AML-193 (cell line): Measurements from ENCODE around the gene ANKMY2.
"Not testable (repeated sequence)": the region's sequence is repeated elsewhere in the genome, so short reads cannot be mapped to it uniquely, and the experiment has no call there.

ENCODE experiments used
- DNase-seq, 2 experiments: peaks; one replicate each; lab custom pipeline; 2025; lab: John Stamatoyannopoulos, UW

ANKMY2 gene

DNA sequence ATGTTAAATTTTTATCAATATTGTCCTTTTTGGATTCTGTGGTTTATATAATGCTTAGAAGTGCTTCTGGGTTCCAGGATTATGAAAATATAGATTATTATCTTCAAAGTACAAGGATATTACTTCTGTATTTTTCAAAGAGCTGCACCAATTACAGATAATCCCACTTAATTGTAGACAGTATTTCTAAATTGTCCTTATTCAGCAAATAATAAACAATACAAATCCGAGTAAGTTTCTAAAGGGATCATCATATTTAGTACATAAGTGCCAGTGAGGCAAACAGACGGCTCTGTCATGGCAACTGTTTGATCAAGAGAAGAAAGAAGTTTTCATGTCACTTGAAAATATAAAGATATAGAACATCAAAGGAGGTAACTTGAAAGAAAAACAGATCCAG lies 19.2 kb downstream of the ANKMY2 start:
- no peak for DNase-seq

DNA sequence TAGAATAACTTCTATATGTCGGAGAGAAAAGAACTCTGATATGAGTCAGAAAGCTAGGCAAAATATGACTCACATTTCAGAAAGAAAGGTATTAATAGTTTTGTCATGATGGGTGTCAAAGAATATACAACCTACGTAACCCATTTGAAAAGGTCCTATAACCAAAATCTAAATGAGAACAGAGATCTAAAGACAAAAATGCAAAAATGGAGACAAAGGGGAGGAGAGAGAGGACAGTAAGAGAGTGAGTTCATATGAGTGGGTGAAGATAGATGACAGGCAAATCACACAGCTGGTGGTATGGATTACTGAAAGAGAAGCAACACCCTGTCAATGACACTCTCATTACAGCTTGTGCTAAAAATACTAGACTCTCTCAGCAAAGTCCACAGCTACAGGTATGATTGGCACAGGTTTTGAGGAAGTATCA lies 25.6 kb downstream of the ANKMY2 start:
- DNase-seq, result no peak

DNA sequence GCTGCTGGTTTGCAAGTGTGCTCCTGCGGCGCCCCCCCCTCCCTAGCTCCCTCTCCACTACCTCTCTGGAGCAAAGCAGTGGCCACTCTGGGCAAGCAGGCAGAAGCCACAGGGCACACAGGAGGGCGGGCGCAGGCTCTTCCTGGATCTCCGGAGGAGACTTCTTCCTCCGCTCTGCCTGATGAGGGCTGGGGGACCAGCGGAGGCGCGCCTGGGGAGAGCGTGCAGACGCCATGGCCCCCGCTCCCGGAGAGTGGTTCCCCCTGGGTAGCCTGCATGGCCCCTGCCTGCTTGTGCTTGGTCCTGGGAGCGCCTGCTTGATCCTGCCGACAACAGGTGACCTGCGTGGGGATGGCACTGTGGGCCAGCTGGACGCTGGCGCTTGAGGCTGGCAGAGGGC lies 29.0 kb downstream of the ANKMY2 start:
- DNase-seq, result no peak

DNA sequence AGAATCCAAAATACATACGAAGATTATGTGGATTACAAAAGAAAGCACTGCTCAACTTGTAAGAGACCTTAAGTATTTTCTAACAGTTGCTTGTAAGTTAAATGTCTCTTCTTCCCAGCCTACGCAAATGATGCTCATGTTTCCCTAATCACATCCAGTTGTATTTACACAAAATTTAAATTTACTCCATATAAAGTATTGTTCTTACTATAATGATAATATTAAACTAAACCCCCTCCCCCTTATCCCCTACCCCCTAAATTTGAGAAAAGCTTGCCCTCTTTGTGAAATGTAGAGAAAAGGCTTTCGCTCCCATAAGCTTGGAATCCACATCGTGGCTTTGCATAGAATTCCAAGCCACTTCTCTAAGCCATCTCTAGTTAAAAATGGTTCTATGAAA lies 29.4 kb downstream of the ANKMY2 start:
- DNase-seq, result no peak

DNA sequence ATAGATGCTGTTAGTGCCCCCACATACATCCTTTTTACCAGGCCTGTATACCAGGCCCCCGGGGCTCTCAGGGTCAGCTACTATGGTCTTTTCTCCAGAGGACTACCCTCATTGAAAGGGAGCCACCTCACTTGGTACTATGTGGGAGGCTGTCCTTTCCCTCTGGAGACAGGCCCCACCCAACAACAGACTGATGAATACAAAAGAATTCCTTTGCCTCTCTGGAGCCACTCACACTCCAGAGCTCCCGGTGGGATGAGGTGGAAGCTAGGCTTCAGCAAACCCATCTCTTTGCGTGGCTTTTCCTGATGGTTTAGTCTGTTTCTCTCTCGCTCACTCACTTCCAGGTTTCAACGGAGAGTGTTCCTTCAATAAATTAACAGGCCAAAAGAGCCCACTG lies 30.3 kb downstream of the ANKMY2 start:
- DNase-seq, result no peak

DNA sequence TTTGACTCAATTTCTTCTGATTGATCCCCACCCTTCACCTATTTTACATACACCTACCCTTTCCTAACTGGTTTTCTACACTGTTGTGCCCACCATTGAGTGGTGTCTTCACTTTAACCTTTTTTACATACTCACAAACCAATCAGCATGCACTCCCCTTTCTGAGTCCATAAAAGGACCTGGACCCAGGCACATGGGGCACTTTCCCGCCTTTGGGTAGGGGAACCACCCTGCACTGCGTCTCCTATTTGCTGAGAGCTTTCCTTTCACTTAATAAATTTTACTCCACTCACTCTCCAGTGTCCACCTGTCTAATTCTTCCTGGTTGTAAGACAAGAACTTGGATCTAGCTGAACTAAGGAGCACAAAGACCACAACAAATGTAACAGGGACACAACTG lies 33.8 kb downstream of the ANKMY2 start:
- DNase-seq, result no peak

DNA sequence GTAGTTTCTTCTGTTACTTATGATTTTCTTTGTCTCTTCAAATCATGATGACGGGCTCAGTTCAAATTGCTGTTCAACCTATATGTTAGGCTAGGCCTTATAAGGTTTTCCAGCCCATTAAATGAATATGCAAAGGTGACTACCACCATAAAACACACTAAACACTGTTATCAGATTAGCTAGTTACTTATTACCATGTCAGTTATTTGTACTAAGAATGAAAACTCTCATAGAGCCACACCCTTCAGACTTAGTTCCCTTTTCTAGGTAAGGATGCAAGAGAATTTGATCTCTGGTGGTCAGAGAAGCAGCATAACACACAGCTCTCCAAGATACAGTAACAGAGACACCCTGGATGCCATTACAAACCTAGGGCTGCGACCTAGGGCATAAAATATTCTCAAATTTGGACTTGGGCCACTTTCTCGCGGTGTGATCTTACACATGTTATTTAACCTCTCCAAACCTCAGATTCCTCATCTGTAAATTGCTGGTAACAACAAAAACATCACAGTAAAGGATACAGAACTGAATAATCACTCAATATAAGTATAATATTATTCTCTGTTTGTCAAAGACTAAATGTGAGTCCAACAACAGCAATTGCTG lies 35.6 kb downstream of the ANKMY2 start:
- no peak for DNase-seq

DNA sequence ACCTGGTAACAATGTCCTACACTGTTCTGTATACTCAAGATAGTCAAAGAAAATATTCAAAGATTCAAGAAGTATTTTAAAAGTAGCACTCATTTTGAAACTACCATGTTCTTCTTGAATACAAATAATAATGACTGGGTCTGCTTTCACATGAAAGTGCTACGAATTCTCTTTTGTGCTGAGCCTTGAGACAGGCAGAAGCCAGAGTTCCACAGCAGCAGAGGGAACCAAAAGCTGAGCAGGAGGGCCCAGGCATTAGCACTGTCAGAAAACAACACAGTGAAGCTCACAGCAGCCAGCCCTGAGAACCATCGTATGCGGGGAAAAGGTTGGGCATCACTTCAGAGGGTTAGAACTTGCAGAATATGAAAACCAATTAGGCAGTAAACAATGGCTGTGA lies 38.9 kb downstream of the ANKMY2 start:
- DNase-seq, result no peak

DNA sequence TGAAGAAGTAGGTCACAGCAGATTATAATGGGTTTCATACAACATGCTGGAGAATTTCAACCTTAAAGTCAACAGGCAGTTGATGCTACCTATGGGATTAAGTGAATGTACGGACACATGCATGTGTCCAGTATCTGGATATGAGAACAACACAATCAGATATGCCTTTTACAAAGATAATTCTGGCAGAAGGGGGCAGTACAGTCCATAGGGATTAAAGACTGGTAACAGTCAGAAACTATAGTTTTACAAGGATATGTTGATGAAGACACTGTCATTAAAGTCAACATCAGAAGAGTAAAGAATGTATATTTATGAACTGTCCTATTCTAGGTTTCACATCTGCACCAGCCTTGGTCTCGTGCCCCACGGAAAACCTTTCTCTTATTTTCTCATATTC lies 41.5 kb downstream of the ANKMY2 start:
- DNase-seq, result peak in 1 of 2 experiments; percentile 16

DNA sequence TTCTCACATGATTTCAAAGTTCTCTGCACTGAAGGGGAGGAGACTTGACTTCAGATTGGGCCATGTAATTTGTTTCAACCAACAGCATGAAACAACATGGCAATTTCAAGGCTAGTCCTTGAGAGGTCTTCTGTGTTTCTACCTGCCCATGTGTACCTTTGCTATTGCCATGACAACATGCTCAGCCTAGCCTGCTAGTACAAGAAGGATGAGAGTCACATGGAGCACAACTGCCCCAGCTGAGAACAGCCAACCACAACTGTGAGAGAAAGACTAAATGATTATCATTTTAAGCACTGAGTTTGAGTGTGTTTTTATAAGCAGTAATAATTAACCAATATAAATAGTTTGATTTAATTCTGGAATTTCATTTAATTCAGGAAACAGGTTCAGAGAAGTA lies 41.9 kb downstream of the ANKMY2 start:
- no peak for DNase-seq

DNA sequence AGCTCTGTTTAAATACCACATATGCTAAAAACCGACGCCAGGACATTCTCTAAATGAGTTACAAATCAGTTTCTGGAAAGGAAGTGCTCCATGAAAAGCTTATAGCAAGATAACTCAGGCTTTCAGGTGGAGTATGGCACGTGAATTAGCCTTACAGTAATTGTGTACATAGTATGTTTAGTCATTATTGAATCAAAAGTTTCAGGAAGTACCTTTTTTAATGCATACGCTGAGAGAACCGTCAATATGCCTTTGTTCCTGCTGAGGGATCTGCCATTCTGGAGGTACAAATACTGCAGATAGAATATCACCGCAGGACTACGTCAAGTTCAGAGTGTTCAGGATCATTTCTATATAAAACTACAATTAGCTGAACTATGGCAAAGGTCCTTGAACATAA lies 45.7 kb downstream of the ANKMY2 start:
- DNase-seq, result no peak

DNA sequence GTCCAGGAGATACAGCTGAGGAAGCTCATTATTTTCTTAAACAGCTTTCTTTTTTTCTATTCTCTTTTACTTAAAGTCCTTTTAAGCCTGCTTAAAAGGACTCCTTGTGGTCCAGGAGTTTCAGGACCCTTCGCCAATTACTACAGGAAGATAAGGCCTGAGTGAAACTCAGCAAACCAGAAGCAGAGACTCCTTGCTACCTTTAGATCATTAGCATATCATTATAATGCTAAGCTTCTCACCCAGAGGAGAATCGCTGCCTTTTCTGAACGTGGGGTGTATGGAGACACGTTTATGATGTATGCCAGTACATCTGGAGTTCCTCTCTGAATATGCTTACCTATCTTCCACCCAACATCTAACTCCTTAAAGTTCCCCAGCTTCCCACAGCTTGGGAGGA lies 47.5 kb downstream of the ANKMY2 start:
- DNase-seq, result no peak

DNA sequence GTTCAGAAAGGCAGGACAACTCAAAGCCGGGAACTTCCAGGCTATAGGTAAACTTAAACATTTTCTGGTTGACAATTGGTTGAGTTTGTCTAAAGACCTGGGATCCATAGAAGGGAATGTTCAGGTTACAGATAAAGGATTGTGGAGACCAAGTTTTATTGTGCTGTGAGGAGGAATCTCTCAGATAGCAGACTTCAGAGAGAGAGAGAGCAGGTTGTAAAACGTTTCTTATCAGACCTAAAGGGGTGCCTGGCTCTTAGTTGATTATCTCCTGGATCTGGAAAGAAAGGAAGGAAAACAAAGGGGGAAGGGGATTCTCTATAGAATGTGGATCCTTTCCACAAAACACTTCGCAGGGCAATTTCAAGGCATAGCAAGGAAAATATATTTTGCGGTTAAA lies 50.0 kb downstream of the ANKMY2 start:
- DNase-seq, result not testable (repeated sequence)

DNA sequence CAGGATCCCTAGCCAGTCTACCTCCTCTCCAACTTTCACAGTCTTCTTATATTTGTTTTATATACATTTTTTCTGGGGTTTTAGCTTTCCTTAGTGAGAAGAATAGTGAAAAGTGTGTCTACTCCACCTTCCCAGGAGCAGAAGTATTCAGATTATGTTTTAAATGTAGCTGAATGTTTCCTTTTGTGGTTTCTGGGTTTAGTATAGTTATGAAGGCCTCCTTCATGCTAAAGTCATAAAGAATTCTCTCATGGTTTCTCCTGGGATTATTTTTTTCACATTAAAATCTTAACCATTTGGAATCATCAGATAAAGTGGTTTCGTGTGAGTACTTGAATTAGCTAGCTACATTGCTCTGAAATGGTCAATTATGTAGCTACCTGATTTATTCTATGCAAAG lies 50.9 kb downstream of the ANKMY2 start:
- DNase-seq, result no peak

DNA sequence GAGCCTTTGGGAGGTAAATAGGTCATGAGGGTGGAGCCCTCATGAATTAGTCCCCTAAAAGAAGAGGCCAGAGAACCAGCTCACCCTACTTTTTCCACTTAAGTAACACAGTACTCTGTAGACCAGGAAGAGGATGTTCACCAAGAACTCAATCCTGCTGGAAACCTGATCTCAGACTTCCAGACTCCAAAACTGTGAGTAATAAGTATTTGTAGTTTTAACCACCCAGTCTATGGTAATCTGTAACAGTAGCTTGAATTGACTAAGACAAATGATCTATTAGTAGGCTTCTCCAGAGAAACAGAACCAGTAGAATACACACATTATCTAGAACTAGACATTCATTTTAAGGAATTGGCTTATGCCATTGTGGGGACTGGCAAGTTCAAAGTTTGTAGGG lies 51.5 kb downstream of the ANKMY2 start:
- no peak for DNase-seq

DNA sequence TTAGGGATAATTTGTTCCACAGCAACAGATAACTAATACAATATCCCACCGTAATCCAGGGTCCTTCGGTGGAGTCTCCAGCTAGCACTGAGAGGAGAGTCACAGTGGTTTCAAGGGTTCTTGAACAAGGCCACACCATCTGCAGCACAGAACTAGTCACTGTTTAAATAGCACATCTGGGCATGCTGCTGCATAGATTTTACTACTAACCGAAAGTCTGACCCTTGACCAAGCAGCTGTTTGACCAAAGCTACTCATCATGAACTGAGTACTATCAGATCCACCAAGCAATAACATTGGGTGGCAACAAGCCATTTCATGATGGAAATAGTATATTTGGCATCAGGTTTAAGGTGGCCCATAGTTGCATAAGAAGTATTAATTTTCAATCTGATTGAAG lies 53.2 kb downstream of the ANKMY2 start:
- no peak for DNase-seq

DNA sequence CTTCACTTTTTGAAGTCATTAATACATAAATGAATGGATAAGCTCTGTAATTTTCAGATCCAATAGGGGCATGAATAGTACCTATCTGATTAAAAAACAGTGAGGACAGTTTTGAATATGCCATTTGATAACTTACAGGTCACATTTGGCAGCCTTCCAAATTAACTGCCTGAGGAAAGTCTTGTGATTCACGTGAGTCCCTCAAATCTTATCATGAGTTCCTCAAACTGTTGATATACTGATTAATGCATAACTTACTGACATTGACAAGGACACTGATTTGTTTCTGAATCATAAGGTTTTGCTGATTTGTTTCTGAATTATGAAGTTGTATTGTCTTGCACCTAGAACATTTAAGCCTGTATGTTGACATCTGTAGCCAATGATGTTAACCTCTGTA lies 55.1 kb downstream of the ANKMY2 start:
- DNase-seq, result no peak

DNA sequence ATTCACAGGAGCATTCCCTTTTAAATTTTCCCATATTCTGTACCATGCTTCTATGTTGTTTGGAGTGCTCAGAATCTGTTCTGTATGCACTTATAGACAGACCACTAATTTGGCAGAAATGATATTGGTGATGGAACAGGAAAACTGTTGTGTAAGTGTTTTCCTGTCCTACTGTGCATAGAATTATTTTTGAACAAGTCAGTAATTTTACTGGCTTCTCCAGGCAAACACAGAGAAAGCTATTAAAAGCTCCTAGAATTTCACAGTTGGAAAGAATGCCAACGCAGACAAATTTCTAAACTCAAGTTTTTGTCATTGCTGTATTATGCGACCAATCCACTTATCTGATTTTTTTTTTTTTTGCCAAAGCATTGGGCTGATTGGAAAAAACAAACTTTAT lies 55.7 kb downstream of the ANKMY2 start:
- no peak for DNase-seq

DNA sequence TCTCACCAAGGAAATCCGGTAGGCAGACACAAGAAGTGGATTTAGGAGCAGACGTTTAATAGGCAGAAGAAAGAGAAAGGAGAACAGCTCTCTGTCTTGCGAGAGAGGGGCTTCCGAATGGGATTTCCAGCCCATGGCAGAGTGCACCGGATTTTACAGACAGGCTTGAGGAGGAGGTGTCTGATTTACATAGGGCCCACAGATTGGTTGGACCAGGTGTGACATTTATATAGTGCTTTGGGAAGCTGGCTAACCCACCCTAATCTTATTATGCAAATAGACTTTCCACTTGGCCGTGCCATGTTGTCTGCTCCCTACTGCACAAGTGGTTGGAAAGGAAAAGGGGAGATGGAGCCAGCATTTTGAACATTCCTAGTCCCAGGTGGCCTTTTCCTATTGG lies 57.8 kb downstream of the ANKMY2 start:
- DNase-seq, result no peak

DNA sequence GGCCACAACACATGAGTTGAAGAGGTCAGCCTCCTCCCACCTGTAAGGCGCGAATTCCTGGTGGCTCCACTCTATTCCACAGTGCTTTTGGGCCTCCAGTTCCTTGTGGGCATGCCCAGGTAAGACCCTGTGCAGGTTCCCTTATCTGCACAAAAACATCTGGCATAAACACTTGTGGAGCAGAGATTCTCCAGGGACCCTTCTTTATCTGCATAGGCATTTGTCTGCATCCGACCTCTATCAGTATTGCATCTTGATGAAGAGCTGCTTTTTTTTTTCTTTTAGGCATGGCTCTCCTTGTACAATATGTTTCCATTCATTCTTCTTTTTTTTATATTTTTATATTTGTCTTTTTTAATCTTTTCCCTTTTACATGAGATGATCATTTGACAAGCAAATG lies 58.4 kb downstream of the ANKMY2 start:
- DNase-seq, result no peak

DNA sequence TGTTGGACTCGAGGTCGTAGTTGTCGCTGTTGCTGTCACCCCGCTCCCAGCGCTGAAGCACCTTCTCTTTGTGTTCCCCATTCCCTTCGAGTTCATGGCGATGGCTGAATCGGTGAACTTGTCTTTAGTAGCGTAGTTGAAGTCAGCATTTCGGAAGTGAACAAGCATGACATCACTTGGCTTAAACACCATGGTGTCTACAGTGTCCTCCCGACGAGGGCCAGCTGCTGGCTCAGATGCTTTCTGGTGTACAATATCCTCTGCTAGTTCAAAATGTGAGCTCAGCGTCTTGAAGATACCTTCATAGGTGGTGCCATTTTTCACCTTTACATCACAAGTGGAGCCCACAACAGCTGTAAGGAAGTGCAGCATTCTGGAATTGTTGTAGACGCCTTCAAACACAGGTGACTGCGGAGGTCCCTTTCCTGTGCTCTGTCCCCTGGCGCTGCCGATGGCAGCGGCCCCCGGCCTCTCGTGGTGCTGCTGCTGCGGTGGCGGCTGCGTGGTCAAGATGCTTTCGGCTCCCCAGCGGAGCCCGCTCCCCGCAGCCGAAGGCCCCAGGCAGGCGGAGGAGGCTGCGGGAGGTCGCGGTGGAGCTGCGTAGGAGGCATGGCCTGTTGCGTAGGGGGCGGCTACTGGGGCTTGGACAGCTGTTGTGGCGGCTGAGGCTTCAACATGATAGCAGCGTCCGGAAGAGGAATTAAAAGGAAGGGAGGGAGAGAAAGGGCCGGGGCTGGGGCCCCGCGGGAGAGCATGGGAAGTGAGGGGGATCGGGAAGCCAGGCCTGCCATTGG lies 59.3 kb downstream of the ANKMY2 start:
- no peak for DNase-seq

DNA sequence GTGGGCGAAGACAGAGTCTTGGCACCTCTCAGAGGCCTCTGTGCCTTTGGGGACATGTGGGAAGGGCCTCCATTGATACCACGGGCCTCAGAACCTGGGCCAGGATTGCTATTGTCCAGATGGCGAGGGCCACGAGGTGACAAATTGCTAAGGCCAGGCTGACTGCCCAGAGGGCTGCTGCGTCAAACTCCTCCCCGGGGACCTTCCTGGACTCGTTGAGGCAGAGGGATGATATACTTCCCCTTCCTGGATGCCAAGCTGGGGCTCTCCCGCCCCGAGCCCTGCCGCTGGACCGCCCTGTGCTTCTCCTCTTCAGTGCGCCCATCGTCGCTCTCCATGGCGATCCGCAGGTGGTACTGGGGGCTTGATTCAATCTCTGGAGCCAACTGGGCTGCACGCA lies 60.0 kb downstream of the ANKMY2 start:
- DNase-seq, result no peak

DNA sequence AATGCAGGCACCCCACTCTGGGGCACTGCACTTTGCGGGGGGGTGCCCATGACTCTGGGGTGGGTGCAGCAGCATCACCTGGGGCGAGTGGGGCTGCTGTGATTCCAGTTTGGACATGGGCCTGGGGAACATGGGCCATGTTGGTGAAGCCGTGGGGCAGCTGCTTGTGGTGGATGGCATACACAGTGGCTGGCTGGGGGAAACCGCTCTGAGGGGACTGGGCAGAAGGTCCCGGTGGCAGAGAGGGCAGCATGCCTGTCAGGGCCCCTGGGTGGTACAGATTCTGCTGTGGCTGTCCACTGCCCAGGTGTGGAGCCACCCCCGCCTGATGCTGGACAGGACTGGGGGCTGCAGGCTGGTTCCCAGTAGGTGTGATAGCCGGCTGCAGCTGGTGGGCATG lies 61.7 kb downstream of the ANKMY2 start:
- no peak for DNase-seq

DNA sequence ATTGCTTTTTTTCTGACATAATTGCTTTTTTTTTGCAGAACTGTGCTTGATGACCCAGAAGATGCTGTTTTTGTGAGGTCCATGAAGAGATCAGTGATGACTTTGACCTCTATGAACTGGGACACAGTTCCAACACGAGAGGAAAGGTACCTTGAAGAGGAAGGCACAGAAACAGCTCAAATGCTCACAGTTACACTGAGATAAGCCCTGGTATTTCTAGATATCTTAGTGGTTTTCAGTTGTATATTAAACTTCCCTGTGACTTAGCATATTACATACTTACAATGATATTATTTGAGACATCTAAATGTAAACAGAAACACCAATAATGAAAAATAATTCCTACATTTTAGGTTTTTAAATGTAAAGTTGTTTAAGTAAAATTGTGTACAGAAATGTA lies 64.3 kb downstream of the ANKMY2 start:
- DNase-seq, result no peak
